GM12801 (cell line): ENCODE measurements around the gene KRT13.

Source experiments
- CTCF ChIP-seq: IDR thresholded peaks from one replicate; pipeline ENCODE4 v1.5.1; 2011; ENCODE audit warnings: control low read depth; ENCODE audit not compliant: insufficient read length; ENCODE audit errors: extremely low read depth

KRT13 gene

GRCh38 chr17:41547921-41548843 is 42.8 kb upstream of the KRT13 start:
- TF ChIP-seq CTCF = no peak

GRCh38 chr17:41547378-41547841 is 42.0 kb upstream of the KRT13 start:
- TF ChIP-seq CTCF = no peak

- TF ChIP-seq CTCF = no peak
Observed at GRCh38 chr17:41546819-41547218, 41.4 kb upstream of the KRT13 start.

GRCh38 chr17:41545829-41546410 is 40.5 kb upstream of the KRT13 start:
- no peak for TF ChIP-seq CTCF

- no peak for TF ChIP-seq CTCF
Observed at GRCh38 chr17:41544935-41545334, 39.5 kb upstream of the KRT13 start.

GRCh38 chr17:41544491-41544892 is 39.1 kb upstream of the KRT13 start:
- no peak for TF ChIP-seq CTCF

- TF ChIP-seq CTCF = no peak
Observed at GRCh38 chr17:41542357-41542756, 36.9 kb upstream of the KRT13 start.
